Smooth muscle cell (in vitro differentiated cells): ENCODE measurements around the gene GPR27. TPM values are rescaled to one million over a fixed set of nuclear protein-coding genes. Genes with fewer than 3 reads are reported as not detected.

Source experiments
- DNase-seq: peaks from one replicate; lab custom pipeline; 2025; ENCODE audit not compliant: unreplicated experiment; lab: John Stamatoyannopoulos, UW
- H2AFZ ChIP-seq: fragments of 200-600 bp; sonication (generic); 2 replicates; pipeline ENCODE4 v1.6.0; 2016; ENCODE audit warnings: antibody characterized with exemption, low read depth, mild to moderate bottlenecking
- H3F3A ChIP-seq: fragments of 200-600 bp; sonication (generic); 2 replicates; pipeline ENCODE4 v1.6.0; 2017; ENCODE audit warnings: antibody characterized with exemption, low read depth
- H3K27ac ChIP-seq: fragments of 200-600 bp; sonication (generic); 2 replicates; pipeline ENCODE4 v1.5.1; 2016; ENCODE audit warnings: low read depth, mild to moderate bottlenecking
- H3K27me3 ChIP-seq: fragments of 200-600 bp; sonication (generic); 2 replicates; pipeline ENCODE4 v1.6.1; 2016; ENCODE audit warnings: low read depth, mild to moderate bottlenecking
- H3K36me3 ChIP-seq: fragments of 200-600 bp; sonication (generic); 2 replicates; pipeline ENCODE4 v1.5.1; 2016; ENCODE audit warnings: low read depth
- H3K4me1 ChIP-seq: fragments of 200-600 bp; sonication (generic); 2 replicates; pipeline ENCODE4 v1.5.1; 2016; ENCODE audit warnings: low read depth
- H3K4me2 ChIP-seq: fragments of 200-600 bp; sonication (generic); 2 replicates; pipeline ENCODE4 v1.6.0; 2016; ENCODE audit warnings: mild to moderate bottlenecking
- H3K4me3 ChIP-seq: fragments of 200-600 bp; sonication (generic); 2 replicates; pipeline ENCODE4 v1.5.1; 2016; ENCODE audit warnings: mild to moderate bottlenecking
- H3K79me2 ChIP-seq: fragments of 200-600 bp; sonication (generic); 2 replicates; pipeline ENCODE4 v1.6.0; 2016; ENCODE audit warnings: low read depth, mild to moderate bottlenecking
- H3K9ac ChIP-seq: fragments of 200-600 bp; sonication (generic); 2 replicates; pipeline ENCODE4 v1.6.0; 2016; ENCODE audit warnings: low read depth
- H3K9me3 ChIP-seq: fragments of 200-600 bp; sonication (generic); replicated peaks from 2 replicates; pipeline ENCODE4 v1.5.1; 2016; ENCODE audit warnings: low read depth
- H4K20me1 ChIP-seq: fragments of 200-600 bp; sonication (generic); 2 replicates; pipeline ENCODE4 v1.6.0; 2016; ENCODE audit warnings: low read depth
- CTCF ChIP-seq: fragments of 200-600 bp; sonication (generic); IDR thresholded peaks from 2 replicates; pipeline ENCODE4 v1.5.1; 2017; ENCODE audit warnings: borderline replicate concordance, mild to moderate bottlenecking, antibody characterized with exemption; ENCODE audit not compliant: insufficient read depth, poor library complexity, severe bottlenecking
- WGBS: methylation state at CpG from one replicate; pipeline ENCODE4 v1.1.7; 2016; ENCODE audit warnings: low lambda C conversion rate; 5-methylcytosine and 5-hydroxymethylcytosine counted together
- polyA plus RNA-seq: library from polyadenylated mRNA; unstranded; fragments of >200 nt; fragmentation: Nextera tagmentation; extraction: Ambion mirVana; gene quantifications from 2 replicates; pipeline ENCODE4 v1.2.1, GENCODE V29; 2016
- total RNA-seq: library from RNA; depleted of rRNA; stranded (reverse); fragments of >200 nt; gene quantifications from 2 replicates; pipeline ENCODE4 v1.2.3, GENCODE V29; 2014

GPR27 gene
- total and polyA plus RNA-seq, 2 experiments from 2014 or later, result 0.50 to 1.2 TPM

DNA sequence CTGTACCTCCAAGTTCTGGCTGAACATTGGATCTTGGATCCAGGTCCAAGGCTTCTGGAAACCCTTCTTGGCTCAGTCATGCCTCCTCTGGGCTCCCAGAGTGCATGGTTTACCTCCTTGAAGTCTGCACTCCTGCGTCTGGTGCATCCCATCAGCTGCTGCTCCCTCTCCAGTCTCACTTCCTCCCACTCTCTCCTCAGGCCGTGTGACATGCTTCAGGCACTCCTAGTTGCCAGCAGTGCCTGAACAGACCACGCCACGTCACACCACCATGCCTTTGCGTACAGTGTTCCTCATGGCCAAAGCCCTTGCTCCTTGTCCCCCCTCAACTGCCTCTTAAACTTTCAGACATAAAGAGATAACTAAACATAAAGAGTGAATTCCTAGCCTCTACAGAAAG lies 5.7 kb downstream of the GPR27 start:
- WGBS, result 76% methylated on average over 5 of the region's 5 CpGs
- Histone ChIP-seq H3K9ac (no peak overlapping the region), H3K27me3 (peaks cover 60% of the 10 kb centered on the region), H3K4me3 (no peak overlapping the region), H3K4me1 (no peaks in the 10 kb centered on the region), H3K79me2 (no peaks in the 10 kb centered on the region), H3F3A (no peaks in the 10 kb centered on the region), H3K27ac (no peak overlapping the region), H3K36me3 (no peaks in the 10 kb centered on the region), H4K20me1 (no peaks in the 10 kb centered on the region), H3K9me3 (no peaks in the 10 kb centered on the region), H3K4me2 (no peak overlapping the region), H2AFZ (no peak overlapping the region)
- DNase-seq, result no peak
- TF ChIP-seq CTCF, result no peak

DNA sequence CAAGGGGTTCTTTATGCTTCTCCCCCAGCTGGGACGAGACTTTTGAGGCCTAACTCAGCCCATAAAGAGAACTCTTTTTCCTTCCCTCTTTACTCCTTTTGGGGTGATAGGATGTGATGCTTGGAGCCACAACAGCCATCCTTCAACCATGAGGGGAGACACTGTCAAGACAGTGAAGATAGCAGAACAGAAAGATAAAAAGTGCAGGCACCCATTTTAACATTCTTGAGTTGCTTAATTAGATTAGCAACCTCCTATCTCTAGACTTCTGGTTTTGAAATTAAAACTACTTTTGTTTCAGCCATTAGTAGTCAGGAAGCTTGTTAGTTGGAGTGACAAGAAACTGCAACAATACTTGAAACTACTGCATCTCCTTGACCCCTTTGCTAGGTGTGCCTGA lies 6.5 kb downstream of the GPR27 start:
- no peak for TF ChIP-seq CTCF
- H3K27ac ChIP-seq, result no peak overlapping the region

GRCh38 chr3:71763426-71763825 lies 9.8 kb downstream of the GPR27 start:
- no peak overlapping the region for H3K9ac ChIP-seq
- 79% methylated on average over 5 of the region's 5 CpGs for WGBS

More for the DNA sequence above, 6.5 kb downstream of the GPR27 start:
- no peak overlapping the region for H3K4me3 ChIP-seq
- 90% methylated on average over 1 of the region's 1 CpG for WGBS
- no peaks in the 10 kb centered on the region for H3F3A ChIP-seq
- no peaks in the 10 kb centered on the region for H3K4me1 ChIP-seq
- no peaks in the 10 kb centered on the region for H3K79me2 ChIP-seq
- no peak overlapping the region for H3K4me2 ChIP-seq
- no peak overlapping the region for H2AFZ ChIP-seq
- H3K36me3 ChIP-seq, result no peaks in the 10 kb centered on the region
- H3K27me3 ChIP-seq, result peaks cover 55% of the 10 kb centered on the region
- no peaks in the 10 kb centered on the region for H3K9me3 ChIP-seq
- no peak overlapping the region for H3K9ac ChIP-seq
- H4K20me1 ChIP-seq, result no peaks in the 10 kb centered on the region
- DNase-seq, result no peak

More at GRCh38 chr3:71763426-71763825, 9.8 kb downstream of the GPR27 start:
- Histone ChIP-seq H3K27ac (no peak overlapping the region), H3F3A (no peaks in the 10 kb centered on the region), H3K9me3 (no peaks in the 10 kb centered on the region), H3K27me3 (peaks cover 24% of the 10 kb centered on the region), H2AFZ (no peak overlapping the region), H3K4me1 (no peaks in the 10 kb centered on the region), H3K79me2 (no peaks in the 10 kb centered on the region), H3K4me3 (no peak overlapping the region), H3K36me3 (no peaks in the 10 kb centered on the region), H3K4me2 (no peak overlapping the region), H4K20me1 (no peaks in the 10 kb centered on the region)
- no peak for DNase-seq
- TF ChIP-seq CTCF, result no peak
